GDM1 (cell line): ENCODE data around the gene WDR93.
"Not testable (repeated sequence)": the region's sequence is repeated elsewhere in the genome, so short reads cannot be mapped to it uniquely, and the experiment has no call there.

Experiments used
- DNase-seq: peaks from one replicate; lab custom pipeline; 2025; lab: John Stamatoyannopoulos, UW

Gene WDR93

DNA sequence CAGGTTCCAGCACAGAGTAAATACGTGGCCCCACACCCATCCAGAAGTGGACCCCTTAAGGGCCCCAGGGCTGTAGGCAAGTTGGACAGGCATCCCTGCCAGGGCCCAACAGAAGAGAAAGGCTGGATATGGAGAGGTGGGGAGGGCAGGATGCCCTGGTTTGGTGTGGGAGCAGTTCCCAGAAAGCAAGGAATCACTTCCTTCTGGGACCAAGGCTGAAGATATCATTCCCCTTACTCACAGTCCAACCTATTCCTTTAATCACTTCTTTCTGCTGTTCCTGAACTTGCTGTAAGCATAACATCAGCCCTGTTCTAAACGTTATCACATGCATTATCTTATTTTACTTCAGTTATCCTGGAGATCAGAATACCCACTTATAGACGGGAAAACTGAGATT, 79.4 kb downstream of the WDR93 start:
- DNase-seq: no peak

DNA sequence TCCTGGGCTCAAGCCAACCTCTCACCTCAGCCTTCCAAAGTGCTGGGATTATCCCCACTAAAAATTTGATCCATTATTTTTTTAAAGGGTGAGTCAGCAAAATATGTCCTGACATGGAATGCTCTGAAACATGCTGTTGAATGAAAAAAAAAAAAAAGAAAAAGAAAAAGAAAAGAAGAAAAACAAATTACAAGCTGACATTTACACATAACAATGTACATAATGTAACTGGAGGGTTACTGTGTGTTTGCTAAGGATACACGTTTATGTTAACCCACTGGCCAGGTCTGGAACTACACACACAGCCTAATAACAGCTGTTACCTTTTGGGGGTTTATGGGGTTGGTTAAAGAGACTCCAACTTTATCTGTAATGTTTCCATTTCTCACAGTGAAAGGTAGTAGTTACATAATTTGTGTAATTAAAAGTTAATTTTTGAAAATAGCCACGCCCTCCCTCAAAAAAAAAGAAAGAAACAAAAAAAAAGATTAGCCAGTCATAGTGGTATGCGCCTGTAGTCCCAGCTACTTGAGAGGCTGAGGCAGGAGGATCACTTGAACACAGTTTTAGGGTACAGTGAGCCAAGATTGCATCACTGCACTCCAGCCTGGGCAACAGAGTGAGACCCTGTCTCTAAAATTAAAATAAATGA, 82.4 kb downstream of the WDR93 start:
- DNase-seq: no peak

DNA sequence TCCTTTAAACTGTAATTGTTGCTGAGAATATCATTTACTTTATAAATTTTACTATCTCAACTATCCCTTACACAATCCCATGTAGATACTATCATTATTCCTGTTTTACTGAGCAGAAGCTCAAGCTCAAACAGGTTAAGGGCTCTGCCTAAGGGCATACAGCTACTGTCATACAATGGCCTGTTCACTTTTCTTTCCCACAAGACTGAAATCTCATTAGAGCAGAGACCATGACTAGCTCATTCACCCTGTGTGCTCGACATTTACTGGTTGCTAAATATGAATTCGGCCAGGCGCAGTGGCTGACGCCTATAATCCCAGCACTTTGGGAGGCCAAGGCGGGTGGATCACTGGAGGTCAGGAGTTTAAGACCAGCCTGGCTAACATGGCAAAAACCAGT, 83.9 kb downstream of the WDR93 start:
- no peak for DNase-seq

DNA sequence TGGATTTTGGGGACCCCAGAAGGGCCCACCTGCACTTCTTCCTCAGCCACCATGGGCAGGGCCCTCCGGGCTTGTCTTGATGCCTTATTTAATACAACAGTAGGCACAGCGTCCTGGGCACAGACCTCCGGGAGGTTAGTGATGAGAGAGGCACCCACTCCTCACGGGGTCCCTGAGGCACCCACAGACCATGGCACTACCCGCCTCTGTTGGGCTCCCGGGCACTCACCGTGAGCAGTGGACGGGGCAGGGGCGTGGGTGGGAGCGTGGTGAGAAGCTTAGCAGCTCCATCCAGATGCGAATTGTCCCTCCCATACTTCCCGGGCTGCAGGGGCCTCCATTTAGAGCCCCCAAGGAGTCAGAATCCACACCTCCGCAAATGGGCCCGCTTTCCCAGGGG, 85.2 kb downstream of the WDR93 start:
- DNase-seq: no peak

DNA sequence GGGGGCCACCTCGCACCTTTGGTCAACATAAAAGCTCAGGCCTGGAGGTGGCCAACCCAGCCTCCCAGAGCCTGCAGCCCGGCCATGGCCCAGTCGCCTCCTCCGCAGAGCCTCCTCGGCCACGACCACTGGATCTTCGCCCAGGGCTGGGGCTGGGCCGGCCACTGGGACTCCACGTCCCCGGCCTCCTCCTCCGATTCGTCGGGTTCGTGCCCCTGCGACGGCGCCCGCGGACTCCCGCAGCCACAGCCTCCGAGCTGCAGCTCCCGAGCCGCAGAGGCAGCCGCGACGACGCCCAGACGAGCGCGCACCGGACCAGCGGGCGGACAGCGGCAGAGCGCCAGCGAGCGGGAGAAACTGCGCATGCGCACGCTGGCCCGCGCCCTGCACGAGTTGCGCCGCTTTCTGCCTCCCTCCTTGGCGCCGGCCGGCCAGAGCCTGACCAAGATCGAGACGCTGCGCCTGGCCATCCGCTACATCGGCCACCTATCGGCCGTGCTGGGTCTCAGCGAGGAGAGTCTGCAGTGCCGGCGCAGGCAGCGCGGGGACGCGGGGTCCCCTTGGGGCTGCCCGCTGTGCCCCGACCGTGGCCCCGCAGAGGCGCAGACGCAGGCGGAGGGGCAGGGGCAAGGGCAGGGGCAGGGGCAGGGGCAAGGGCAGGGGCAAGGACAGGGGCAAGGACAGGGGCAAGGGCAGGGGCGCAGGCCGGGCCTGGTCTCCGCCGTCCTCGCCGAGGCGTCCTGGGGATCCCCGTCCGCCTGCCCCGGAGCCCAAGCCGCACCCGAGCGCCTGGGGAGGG, 85.9 kb downstream of the WDR93 start, which contains the start of gene MESP2:
MESP2 (plus strand) TSS at position 59 of the 799 bp plus-strand sequence; CDS start at position 85, 26 bp downstream.
- DNase-seq: no peak

DNA sequence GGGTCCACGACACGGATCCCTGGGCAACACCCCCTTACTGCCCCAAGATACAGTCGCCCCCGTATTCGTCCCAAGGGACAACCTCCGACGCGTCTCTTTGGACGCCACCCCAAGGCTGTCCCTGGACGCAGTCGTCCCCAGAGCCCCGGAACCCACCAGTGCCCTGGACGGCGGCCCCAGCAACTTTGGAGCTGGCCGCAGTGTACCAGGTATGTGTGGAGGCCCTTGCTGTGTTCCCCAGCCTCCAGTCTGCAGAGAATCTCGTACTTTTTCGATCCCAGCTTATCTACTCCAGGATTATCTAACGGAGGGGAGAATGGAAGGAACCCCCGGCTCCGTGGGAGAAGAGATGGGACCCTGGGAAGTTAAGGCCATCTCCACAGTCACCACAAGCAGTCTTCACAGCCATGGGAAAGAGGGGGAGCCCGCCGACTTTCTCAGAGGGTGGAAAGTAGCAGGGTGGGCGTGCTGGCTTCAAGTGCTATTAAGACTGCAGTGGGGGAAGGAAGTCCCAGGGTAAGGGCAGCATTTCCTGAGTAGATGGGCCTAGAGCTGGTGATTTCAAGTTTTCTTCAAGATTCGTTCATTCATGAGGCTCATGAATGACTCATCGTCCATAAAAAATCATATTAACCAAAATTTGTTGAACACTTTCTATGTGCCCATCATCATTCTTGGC, 86.6 kb downstream of the WDR93 start:
- no peak for DNase-seq

DNA sequence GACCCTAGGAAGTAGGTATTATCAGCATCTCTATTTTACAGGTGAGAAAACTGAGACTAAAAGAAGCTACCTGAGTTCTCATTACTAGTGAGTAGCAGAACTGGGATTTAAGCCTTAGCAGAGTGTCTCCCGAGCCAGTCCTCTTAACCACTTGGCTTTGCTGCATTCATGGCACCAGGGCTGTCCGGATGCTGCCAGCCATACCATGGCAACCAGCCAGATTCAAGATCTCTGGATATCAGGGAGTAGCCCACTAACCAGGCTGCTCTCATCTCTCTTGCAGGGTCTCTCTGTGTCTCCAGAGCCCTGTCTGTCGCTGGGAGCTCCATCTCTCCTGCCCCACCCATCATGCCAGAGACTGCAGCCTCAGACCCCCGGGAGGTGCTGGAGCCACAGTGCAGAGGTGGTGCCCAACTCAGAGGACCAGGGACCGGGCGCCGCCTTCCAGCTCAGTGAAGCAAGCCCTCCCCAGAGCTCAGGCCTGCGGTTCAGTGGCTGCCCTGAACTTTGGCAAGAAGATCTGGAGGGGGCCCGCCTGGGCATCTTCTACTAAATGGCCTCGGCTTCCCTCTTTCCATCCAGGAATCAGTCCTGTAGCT, 87.3 kb downstream of the WDR93 start:
- DNase-seq: no peak

DNA sequence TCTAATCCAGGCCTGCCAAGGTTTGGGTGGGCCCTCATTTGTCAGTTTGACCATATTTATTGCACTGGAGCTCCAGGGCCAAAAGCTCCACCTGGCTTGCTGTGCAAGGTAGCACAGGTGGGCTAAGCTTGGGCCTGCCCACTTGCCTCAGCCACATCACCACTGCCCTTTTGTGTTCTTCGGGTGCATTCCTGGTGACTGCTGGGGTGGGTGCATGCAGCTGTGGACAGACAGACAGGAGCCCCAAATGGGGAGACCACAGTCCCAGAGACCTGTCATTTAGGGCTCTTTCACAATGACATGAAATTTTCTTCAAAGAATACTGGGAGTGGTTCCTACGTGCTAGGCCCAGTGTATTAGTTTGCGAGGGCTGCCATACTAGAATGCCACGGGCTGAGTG, 88.2 kb downstream of the WDR93 start:
- no peak for DNase-seq

DNA sequence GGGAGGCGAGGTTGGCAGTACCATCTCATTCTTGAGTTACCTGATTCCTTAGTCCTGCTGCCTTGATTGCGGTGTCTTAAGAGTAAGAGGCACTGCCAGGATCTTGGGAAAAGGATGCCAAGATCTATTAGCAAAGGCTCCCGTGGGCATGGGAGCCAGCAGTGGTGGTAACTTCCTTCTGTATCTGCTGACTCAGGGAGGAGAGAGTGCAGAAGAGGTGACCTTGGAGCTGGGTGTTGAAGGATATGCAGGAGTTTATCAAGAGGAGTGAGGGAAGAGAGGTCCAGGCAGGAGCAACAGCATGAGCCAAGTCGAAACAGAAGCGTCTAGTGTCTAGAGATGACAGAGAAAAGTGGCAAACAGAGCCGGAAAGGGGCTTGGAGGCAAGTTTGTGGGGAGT, 90.0 kb downstream of the WDR93 start:
- DNase-seq: no peak

DNA sequence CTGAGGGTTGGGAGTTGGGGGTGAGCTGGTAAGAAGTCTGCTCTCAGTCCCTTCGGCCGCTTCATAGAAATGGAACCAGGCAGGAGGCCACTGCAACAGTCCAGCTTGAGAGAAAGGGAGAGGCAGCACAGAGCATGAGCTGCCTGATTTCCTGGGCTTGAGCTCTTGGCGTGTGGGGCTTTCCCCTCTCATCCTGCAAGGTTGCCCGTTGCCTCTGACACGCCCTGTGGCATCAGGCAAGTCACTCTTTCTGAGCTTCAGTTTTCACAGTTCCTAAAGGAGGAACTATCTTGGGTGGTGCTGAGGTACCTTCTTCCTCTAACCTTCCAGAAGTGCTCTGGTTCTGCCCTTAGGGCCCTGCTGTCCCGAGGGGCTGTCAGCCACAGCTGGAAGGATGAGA, 90.4 kb downstream of the WDR93 start:
- DNase-seq: no peak

DNA sequence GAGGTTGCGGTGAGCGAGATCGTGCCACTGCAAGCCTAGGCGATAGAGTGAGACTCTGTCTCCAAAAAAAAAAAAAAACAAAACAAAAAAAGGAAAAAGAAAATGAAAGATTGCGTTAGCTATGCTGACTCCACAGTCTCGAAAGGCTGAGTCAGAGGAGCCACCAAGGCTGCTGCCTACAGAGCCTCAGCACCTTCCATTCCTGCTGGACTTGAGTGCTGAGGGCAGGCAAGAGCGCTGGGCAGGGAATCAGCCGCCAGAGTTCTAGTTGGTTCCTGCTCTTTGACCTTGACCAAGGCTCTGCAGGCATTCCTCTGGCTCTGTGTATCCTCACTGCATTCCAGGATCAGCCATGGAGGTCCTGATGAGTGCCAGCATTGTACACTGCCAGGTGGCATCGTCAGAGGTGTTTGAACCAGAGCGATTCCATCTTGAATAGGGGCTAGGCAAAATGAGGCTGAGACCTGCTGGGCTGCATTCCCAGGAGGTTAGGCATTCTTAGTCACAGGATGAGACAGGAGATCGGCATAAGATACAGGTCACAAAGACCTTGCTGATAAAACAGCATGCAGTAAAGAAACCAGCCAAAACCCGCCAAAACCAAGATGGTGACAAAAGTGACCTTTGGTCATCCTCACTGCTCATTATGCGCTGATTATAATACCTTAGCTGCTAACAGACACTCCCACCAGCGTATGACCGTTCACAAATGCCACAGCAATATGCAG, 91.4 kb downstream of the WDR93 start:
- no peak for DNase-seq

DNA sequence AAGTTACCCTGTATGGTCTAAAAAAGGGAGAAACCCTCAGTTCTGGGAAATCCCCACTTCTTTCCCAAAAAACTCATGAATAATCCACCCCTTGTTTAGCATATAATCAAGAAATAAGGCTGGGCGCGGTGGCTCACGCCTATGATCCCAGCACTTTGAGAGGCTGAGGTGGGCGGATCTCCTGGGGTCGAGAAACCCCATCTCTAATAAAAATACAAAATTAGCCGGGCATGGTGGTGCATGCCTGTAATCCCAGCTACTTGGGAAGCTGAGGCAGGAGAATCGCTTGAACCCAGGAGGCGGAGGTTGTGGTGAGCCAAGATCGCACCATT, 92.0 kb downstream of the WDR93 start:
- DNase-seq: not testable (repeated sequence)

DNA sequence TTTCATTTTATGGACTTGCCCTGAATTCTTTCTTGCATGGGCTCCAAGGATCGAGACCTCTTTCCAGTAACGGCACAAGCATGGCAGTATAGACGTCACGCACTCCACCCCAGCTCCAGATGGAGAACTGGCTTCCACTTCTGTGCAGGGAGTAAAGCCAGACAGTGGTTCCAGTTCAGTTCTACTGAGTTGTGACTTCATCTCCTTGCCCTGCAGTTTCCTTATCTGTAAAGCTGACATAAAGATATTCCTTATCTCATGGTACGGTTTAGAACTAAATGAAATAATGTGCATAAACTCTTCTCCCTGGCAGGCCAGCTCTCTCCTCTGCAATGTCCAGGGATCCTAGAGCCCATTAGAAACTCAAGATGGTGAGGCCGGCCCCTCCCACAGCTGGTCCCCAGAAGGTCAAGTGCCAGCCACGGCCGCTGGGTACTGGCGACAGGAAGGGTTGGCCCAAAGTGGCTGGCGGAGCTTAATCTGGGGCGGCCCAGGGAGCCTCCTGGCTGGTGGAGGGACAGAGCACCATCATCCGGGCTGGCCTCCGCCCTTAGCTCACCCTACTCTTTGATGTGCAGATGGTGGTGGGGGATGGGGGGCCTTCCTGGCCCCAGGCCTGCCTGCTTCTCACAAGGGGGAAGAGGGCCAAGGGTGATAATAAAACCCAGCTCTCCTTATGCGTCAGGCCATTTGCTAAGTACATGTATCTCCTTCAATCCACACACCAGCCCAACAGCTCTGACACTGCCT, 92.7 kb downstream of the WDR93 start:
- DNase-seq: no peak

DNA sequence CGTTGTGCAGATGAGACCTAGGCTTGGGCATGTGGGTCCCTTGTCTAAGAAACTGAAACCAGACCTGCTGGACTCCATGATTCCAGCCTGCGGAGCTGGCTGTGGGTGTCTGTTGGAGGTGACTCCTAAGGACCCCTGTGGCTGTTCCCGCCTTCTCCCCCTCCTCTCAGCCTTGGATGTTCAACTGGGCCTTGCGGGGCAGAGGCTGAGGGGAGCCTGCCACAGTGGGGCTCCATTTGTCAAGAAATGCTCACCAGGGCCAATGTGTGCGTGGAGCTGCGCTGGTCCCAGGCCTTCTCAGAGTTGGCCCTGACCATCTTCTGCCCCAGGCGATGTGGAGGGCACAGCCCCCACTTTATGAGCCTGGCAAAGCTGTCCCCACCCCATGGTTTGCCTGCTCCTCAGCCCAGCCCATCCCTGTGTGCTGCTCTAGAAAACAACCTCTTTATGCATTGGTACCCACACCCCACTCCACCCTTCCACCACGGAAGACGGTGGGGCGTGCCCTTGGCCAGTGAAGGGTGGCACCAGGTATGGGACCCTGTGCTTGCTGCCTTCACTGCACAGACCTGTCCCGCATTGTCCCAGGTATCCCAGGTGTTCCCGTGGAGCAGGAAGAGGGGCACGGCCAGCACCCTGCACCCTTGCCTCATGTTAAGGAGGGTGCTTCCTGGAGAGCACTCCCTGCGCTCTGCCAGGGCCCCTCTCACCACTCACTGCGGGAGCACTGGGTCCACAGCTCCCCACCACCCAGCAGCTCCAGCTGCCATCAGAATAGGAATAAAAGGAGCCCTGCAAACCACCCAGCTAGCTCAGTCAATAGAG, 93.5 kb downstream of the WDR93 start:
- no peak for DNase-seq

DNA sequence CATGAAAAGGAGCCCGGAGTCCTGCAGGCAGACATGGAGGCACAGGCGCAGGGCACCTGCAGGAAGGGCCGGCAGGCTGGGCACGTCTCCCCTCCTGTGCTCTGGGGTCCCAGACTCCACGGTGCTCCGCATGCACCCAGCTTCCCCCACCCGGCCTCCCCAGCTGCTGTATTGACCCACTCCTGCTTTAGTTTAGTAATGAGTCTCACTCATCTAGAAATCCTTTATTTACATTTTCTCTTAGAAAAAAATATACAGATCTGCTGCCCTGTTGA, 94.0 kb downstream of the WDR93 start:
- DNase-seq: no peak

DNA sequence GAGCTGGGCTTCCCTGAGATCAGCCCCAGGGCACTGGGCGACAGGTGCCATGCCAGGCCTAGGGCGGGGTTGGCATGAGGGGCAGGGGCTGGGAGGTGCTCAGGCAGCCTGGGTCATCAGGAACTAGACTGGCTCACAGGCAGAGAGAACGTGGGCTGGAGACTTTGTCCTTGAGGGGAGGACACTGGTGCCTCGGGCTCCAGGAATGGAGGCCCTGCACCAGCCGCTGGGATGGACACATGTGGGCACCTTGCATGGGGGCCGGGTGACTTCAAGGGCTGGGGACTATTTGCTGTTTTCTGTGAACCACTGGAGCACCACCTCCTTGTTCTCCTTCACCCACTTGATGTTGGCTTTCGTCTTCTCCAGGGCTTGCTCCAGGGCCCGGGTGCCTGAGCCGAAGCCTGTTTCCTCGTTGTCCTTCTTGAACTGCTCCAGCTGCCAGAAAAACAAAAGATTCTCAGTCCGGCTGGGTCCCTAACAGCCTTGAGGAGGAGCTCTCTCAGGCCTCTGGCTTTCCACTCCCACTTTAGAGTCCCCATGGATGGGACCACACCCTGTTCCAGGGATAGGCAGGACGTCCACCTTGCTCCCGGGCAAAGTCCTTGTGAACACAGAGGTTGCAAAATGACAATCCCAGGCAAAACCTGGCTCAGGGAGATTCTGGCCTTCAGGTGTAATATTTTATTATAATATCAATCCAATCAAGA, 94.6 kb downstream of the WDR93 start:
- DNase-seq: no peak

DNA sequence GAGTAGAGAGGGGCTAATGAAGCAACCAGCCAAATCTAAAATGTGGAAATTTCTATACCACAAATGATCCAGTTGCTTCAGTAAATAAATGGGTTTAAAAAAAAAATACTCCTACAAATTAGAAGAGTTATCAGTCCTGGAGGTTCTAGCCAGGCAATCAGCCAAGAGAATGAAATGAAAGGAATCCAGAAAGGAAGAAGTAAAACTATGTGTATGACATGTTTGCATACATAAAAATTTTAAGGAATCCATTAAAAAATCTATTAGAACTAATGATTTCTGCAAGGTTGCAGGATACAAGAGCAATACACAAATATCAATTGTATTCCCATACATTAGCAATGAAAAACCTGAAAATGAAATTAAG, 95.1 kb downstream of the WDR93 start:
- DNase-seq: no peak

DNA sequence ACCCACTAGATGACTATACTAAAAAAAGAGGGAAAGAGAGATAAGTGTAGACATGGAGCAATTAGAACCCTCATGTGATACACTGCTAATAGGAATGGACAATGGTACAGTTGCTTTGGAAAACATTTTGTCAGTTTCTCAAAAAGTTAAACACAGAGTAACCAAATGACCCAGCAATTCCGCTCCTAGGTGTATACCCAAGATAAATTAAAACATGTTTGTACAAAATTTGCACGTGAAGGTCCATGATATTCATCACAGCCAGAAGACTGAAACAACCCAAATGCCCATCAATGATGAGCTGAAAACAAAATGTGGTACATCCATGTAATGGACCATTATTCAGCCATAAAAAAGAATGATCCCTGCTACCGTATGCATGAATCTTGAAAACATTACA, 97.3 kb downstream of the WDR93 start:
- DNase-seq: no peak

DNA sequence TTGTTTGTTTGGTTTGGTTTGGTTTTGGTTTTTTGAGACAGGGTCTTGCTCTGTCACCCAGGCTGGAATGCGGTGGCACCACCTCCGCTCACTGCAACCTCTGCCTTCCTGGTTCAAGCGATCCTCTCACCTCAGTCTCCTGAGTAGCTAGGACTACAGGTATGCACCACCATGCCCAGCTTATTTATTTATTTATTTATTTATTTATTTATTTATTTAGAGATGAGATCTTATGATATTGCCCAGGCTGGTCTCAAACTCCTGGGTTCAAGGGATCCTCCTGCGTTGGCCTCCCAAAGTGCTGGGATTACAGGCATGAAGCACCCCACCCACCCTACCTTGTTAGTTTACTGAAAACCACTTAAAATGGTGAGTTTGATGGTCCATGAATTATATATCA, 98.0 kb downstream of the WDR93 start:
- DNase-seq: not testable (repeated sequence)

DNA sequence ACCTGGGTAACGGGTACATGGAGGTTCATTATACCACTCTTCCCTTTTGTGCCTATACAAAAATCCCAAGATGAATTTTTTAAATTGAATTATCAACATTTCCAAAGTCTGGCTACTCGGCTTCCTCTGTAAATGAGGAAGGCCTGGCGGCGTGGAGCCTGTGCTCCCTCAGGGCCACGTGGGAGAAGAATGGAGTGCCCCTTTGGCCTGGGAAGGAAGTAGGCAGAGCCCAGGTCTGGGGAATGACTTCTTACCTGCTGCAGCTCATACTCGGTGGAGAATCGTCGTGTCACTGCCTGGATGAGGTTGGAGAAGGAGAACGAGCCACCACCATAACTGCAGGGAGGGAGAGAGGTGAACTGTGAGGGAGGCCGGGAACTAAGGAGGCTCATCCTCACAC, 99.6 kb downstream of the WDR93 start:
- no peak for DNase-seq
